Activated CD8-positive, alpha-beta memory T cell treated with anti-CD3 and anti-CD28 coated beads, Interleukin-2, amount 50 U/mL, for 1 hour (primary cell): Measurements from ENCODE around the gene ODF2.

ENCODE experiments used
- DNase-seq: peaks from one replicate; pipeline ENCODE4 v3.0.0-alpha.2; 2020; ENCODE audit errors: extremely low read depth

The ODF2 gene

GRCh38 chr9:128528445-128529160 is 72.8 kb downstream of the ODF2 start:
- no peak for DNase-seq

GRCh38 chr9:128529191-128529590 is 73.4 kb downstream of the ODF2 start:
- no peak for DNase-seq

GRCh38 chr9:128532581-128532980 is 76.8 kb downstream of the ODF2 start:
- no peak for DNase-seq

GRCh38 chr9:128540634-128541360 is 85.0 kb downstream of the ODF2 start:
- DNase-seq: no peak

GRCh38 chr9:128546504-128546903 is 90.7 kb downstream of the ODF2 start:
- DNase-seq: no peak

GRCh38 chr9:128548876-128549275 is 93.1 kb downstream of the ODF2 start:
- no peak for DNase-seq

GRCh38 chr9:128550226-128550625 is 94.4 kb downstream of the ODF2 start:
- DNase-seq: no peak
